ENCODE data around the gene SMARCA5. TPM values are rescaled to one million over a fixed set of nuclear protein-coding genes. Genes with fewer than 3 reads are reported as not detected.
A peak's percentile ranks its signal among the peaks of the same experiment; 100 is the strongest.

The SMARCA5 gene
- total RNA-seq: 10 to 100 TPM; 61.2 to 62.1 TPM

DNA sequence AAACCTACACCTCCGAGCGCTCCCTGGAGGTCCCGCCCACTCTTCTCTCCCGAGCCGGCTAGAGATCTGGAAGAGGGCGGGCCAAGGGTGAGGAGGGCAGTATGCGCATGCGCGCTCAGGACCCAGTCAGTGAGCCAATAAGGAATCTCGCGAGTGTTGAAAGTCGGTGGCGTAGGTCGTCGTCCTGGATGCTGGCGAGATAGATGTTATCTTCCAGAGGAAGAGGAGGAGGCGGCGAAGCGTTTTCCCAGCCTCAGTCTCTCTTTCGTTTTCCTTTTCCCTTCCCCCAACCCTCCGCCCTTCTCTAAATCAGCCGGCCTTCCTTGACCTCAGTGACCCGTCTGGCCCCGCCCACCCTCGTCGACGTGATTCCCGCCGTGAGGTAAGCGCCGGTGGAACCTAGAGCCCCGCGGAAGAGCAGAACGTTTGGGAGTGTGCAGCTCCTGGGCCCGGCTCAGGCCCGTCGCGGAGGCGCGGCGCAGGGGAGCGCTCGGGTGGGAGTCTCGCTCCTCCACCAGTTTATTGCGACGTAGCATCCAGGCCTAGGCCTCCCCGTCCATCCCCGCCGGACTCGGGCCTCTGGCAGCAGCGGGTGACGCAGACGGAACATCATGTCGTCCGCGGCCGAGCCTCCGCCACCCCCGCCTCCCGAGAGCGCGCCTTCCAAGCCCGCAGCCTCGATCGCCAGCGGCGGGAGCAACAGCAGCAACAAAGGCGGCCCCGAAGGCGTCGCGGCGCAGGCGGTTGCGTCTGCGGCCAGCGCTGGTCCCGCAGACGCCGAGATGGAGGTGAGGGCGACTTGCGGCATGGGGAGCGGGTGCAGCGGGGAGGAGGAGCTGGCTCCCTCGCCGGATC lies at the start of gene SMARCA5:
Gene SMARCA5 (plus strand): TSS at position 389 of the 855 bp plus-strand sequence. CDS start 223 bp downstream, at position 612.
- Mint-ChIP-seq H3K9me3 (no peaks in the 10 kb centered on the region), H3K36me3 (ENCODE audit: low read depth) (peaks cover 24% of the 10 kb centered on the region), H3K4me1 (ENCODE audit: low read depth) (peaks cover 22% of the 10 kb centered on the region), H3K27ac (peak within 1 kb of the TSS; percentile 93), H3K27me3 (no peaks in the 10 kb centered on the region), H3K4me3 (peak within 1 kb of the TSS; percentile 95)
- CTCF ChIA-PET: interaction anchor here (1.3 to 2.9 kb wide), 2 partner anchors 45 to 329 kb away, joined by 3 to 9 read pairs; partner anchors contain the start of gene USP38
- POLR2A ChIA-PET: interaction anchor here (0.6 to 2.3 kb wide), 5 partner anchors 10 to 329 kb away, joined by 3 to 6 read pairs (median 5); partner anchors contain the start of gene USP38
- intact Hi-C loops (cut with micrococcal nuclease): loop anchor here (2.0 to 10.0 kb wide), 2 partner anchors 155 to 329 kb away; partner anchors contain the start of gene USP38
- peak; percentile 97 for DNase-seq
- peak; percentile 85 for ATAC-seq
- TF ChIP-seq, protein P1, sequence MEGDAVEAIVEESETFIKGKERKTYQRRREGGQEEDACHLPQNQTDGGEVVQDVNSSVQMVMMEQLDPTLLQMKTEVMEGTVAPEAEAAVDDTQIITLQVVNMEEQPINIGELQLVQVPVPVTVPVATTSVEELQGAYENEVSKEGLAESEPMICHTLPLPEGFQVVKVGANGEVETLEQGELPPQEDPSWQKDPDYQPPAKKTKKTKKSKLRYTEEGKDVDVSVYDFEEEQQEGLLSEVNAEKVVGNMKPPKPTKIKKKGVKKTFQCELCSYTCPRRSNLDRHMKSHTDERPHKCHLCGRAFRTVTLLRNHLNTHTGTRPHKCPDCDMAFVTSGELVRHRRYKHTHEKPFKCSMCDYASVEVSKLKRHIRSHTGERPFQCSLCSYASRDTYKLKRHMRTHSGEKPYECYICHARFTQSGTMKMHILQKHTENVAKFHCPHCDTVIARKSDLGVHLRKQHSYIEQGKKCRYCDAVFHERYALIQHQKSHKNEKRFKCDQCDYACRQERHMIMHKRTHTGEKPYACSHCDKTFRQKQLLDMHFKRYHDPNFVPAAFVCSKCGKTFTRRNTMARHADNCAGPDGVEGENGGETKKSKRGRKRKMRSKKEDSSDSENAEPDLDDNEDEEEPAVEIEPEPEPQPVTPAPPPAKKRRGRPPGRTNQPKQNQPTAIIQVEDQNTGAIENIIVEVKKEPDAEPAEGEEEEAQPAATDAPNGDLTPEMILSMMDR (IDR thresholded peaks at IDR 0.05): no peak

DNA sequence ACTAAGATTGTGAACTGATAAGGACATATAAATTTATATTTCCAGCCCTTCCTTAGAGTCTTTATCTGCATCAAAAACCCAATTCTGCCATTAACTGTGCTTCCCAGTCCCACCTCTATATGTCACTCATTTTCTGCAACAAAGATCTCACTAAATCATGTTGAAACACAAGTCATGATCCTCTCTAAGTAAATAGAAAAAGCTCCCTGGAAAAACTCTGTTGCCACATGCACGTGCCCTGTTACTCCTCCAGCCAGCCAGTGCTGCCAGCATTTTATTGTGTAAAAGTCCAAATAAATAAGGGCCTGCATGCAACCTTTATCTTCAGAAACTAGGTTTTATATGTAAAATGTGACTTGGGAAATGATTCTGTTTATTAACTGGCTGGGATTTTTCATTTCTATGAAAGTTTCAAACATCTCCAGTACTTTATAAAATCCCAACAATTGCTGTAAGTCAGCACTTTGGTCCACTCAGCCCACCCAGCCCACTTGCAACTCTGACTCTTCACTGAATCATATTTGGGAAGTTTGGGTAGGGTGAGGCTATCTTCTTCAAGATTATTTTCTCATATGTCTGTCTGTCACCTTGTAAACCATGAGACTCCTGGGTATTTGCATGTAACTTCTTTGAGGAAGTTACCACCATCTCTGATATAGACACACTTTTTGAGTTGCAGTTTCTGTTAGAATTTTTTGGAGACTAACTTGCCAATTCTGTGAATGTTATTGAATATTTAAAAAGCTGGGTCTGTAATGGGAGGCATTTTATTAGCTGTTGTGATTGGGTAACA lies 40.0 kb upstream of the SMARCA5 start:
- ChIA-PET POLR2A (no interaction called here), CTCF (no interaction called here)
- peaks cover 3% of the 10 kb centered on the region for H3K27me3 Mint-ChIP-seq
- DNase-seq (no peak), ATAC-seq (no peak)
- no peak overlapping the region for H3K27ac Mint-ChIP-seq
- no peaks in the 10 kb centered on the region for H3K9me3 Mint-ChIP-seq
- H3K4me1 Mint-ChIP-seq (ENCODE audit: low read depth): no peaks in the 10 kb centered on the region
- no peaks in the 10 kb centered on the region for H3K36me3 Mint-ChIP-seq (ENCODE audit: low read depth)
- TF ChIP-seq, protein P1 (IDR thresholded peaks at IDR 0.05): no peak
- H3K4me3 Mint-ChIP-seq: no peak overlapping the region
- intact Hi-C loops (cut with micrococcal nuclease): no loop called here

GRCh38 chr4:143477487-143477886 lies 36.0 kb upstream of the SMARCA5 start:
- Mint-ChIP-seq H3K27ac (no peak overlapping the region), H3K9me3 (no peaks in the 10 kb centered on the region), H3K27me3 (peaks cover 3% of the 10 kb centered on the region), H3K36me3 (ENCODE audit: low read depth) (no peaks in the 10 kb centered on the region), H3K4me3 (no peak overlapping the region), H3K4me1 (ENCODE audit: low read depth) (no peaks in the 10 kb centered on the region)
- ATAC-seq: no peak
- TF ChIP-seq, protein P1 (IDR thresholded peaks at IDR 0.05): no peak
- DNase-seq: no peak
- ChIA-PET CTCF (no interaction called here), POLR2A (no interaction called here)
- intact Hi-C loops (cut with micrococcal nuclease): no loop called here

DNA sequence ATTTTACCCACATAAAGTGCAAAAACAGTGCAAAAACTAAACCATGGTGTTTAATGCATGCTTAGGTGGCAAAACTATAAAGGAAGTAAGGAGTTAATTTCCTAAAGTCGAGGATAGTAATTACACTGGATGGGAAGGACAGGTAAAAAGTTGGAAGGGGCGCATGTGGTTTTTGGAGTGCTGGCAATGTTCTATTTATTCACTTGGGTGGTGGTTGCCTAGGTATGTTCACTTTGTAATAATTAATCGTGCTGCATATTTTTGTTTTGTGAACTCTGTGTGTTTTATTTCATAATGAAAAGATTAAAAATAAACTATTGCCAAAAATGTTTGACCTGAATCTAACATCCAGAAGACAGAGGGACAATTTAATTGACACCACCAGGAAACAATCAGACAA lies 32.1 kb upstream of the SMARCA5 start:
- DNase-seq: no peak
- Mint-ChIP-seq H3K4me1 (ENCODE audit: low read depth) (no peaks in the 10 kb centered on the region), H3K9me3 (no peaks in the 10 kb centered on the region), H3K27ac (no peak overlapping the region), H3K27me3 (peaks cover 13% of the 10 kb centered on the region), H3K36me3 (ENCODE audit: low read depth) (no peaks in the 10 kb centered on the region), H3K4me3 (no peak overlapping the region)
- ATAC-seq: no peak
- intact Hi-C loops (cut with micrococcal nuclease): no loop called here
- TF ChIP-seq, protein P1 (IDR thresholded peaks at IDR 0.05): no peak
- POLR2A ChIA-PET: no interaction called here
- CTCF ChIA-PET: no interaction called here
